ENCODE results near the gene ATG2B. TPM values are rescaled to one million over a fixed set of nuclear protein-coding genes. Genes with fewer than 3 reads are reported as not detected.

Gene ATG2B
- total and polyA plus RNA-seq, 2 donors (not counting 1 experiment from before 2014, with no cell fraction given) = 8.1 to 39.6 TPM

- CTCF ChIA-PET = no interaction called here
Observed at GRCh38 chr14:96279564-96279963, 83.6 kb downstream of the ATG2B start.

GRCh38 chr14:96277890-96278289 is 85.3 kb downstream of the ATG2B start:
- intact Hi-C loops (cut with micrococcal nuclease) = no loop called here
- H3K4me3 ChIP-seq (ENCODE audit: control extremely low read depth in 1 of 5, extremely low read depth in 1 of 5, insufficient read depth in 1 of 5, low read depth in 2 of 5, low read length in 4 of 5) = no peak overlapping the region
- POLR2A ChIA-PET = no interaction called here

More at GRCh38 chr14:96279564-96279963, 83.6 kb downstream of the ATG2B start:
- H3K27ac Mint-ChIP-seq = no peak overlapping the region
- DNase-seq = no peak
- no peak for ATAC-seq (ENCODE audit: low read depth)
- H3K4me1 Mint-ChIP-seq = no peaks in the 10 kb centered on the region
- no peaks in the 10 kb centered on the region for H3K27me3 Mint-ChIP-seq
- no peak overlapping the region for H2AFZ ChIP-seq (ENCODE audit: insufficient read depth, low read depth, low read length, poor library complexity, severe bottlenecking)
- peaks cover 4% of the 10 kb centered on the region for H3K9me3 Mint-ChIP-seq (ENCODE audit: insufficient read depth)
- H3K4me3 Mint-ChIP-seq = no peak overlapping the region
- intact Hi-C loops (cut with micrococcal nuclease) = no loop called here
- H3K4me3 ChIP-seq (ENCODE audit: control extremely low read depth in 1 of 5, extremely low read depth in 1 of 5, insufficient read depth in 1 of 5, low read depth in 2 of 5, low read length in 4 of 5) = no peak overlapping the region
- TF ChIP-seq EZH2 (IDR thresholded peaks at IDR 0.05; ENCODE audit: borderline replicate concordance, insufficient read depth, low read depth, low read length, poor library complexity, severe bottlenecking) (no peak), CTCF (IDR thresholded peaks at IDR 0.05) (no peak)
- peaks cover 0 to 12% (median 11%) of the 10 kb centered on the region in 3 donors for H3K9me3 ChIP-seq (ENCODE audit: control extremely low read depth in 1 of 3, control insufficient read depth in 2 of 3, insufficient read depth in 1 of 3, low read length in 2 of 3)
- 98% methylated on average over 6 of the region's 8 CpGs for WGBS (ENCODE audit: insufficient coverage)
- H3K79me2 ChIP-seq (ENCODE audit: control insufficient read depth, insufficient read depth, low read length) = no peaks in the 10 kb centered on the region
- no peaks in the 10 kb centered on the region for H3K27me3 ChIP-seq (replicated peaks in 1 of 4; ENCODE audit: control extremely low read depth in 1 of 4, control insufficient read depth in 3 of 4, insufficient read depth in 4 of 4, low read length in 3 of 4)
- no peaks in the 10 kb centered on the region for H3K4me1 ChIP-seq (ENCODE audit: control insufficient read depth in 2 of 2, insufficient read depth in 2 of 2, low read length in 2 of 2)
- POLR2A ChIA-PET = no interaction called here
- H3K27ac ChIP-seq (ENCODE audit: low read length in 2 of 2) = no peak overlapping the region
- H3K9ac ChIP-seq (ENCODE audit: low read length) = no peak overlapping the region
- H4K20me1 ChIP-seq (ENCODE audit: control insufficient read depth, insufficient read depth, low read length, poor library complexity, severe bottlenecking) = no peaks in the 10 kb centered on the region
- H3K36me3 ChIP-seq (replicated peaks in 1 of 2; ENCODE audit: control extremely low read depth in 1 of 2, control insufficient read depth in 1 of 2, extremely low read depth in 1 of 2, insufficient read depth in 2 of 2, low read length in 1 of 2) = peaks cover 0 to 15% of the 10 kb centered on the region in 2 experiments
- H3K4me2 ChIP-seq (replicated peaks; ENCODE audit: low read depth, low read length, poor library complexity, severe bottlenecking) = no peak overlapping the region

More at GRCh38 chr14:96277890-96278289, 85.3 kb downstream of the ATG2B start:
- H3K4me3 Mint-ChIP-seq = no peak overlapping the region
- CTCF ChIA-PET = no interaction called here
- Histone ChIP-seq H3K27ac (ENCODE audit: low read length in 2 of 2) (no peak overlapping the region), H2AFZ (ENCODE audit: insufficient read depth, low read depth, low read length, poor library complexity, severe bottlenecking) (no peak overlapping the region), H4K20me1 (ENCODE audit: control insufficient read depth, insufficient read depth, low read length, poor library complexity, severe bottlenecking) (no peaks in the 10 kb centered on the region), H3K79me2 (ENCODE audit: control insufficient read depth, insufficient read depth, low read length) (no peaks in the 10 kb centered on the region), H3K27me3 (replicated peaks in 1 of 4; ENCODE audit: control extremely low read depth in 1 of 4, control insufficient read depth in 3 of 4, insufficient read depth in 4 of 4, low read length in 3 of 4) (no peaks in the 10 kb centered on the region), H3K9ac (ENCODE audit: low read length) (no peak overlapping the region), H3K4me1 (ENCODE audit: control insufficient read depth in 2 of 2, insufficient read depth in 2 of 2, low read length in 2 of 2) (no peaks in the 10 kb centered on the region), H3K36me3 (replicated peaks in 1 of 2; ENCODE audit: control extremely low read depth in 1 of 2, control insufficient read depth in 1 of 2, extremely low read depth in 1 of 2, insufficient read depth in 2 of 2, low read length in 1 of 2) (peaks cover 0 to 2% of the 10 kb centered on the region in 2 experiments), H3K9me3 (ENCODE audit: control extremely low read depth in 1 of 3, control insufficient read depth in 2 of 3, insufficient read depth in 1 of 3, low read length in 2 of 3) (peaks cover 0 to 12% (median 11%) of the 10 kb centered on the region in 3 donors), H3K4me2 (replicated peaks; ENCODE audit: low read depth, low read length, poor library complexity, severe bottlenecking) (no peak overlapping the region)
- whole genome bisulfite sequencing (ENCODE audit: insufficient coverage) = no CpG with 5 or more reads among the region's 1 CpG
- TF ChIP-seq EZH2 (IDR thresholded peaks at IDR 0.05; ENCODE audit: borderline replicate concordance, insufficient read depth, low read depth, low read length, poor library complexity, severe bottlenecking) = no peak
- TF ChIP-seq CTCF (IDR thresholded peaks at IDR 0.05) = no peak
- H3K27me3 Mint-ChIP-seq = no peaks in the 10 kb centered on the region
- peaks cover 4% of the 10 kb centered on the region for H3K9me3 Mint-ChIP-seq (ENCODE audit: insufficient read depth)
- ATAC-seq (ENCODE audit: low read depth) (no peak), DNase-seq (no peak)
- no peaks in the 10 kb centered on the region for H3K4me1 Mint-ChIP-seq
- no peak overlapping the region for H3K27ac Mint-ChIP-seq
